Prostate gland (tissue), 2 donors: ENCODE measurements around the gene SCN5A. TPM values are rescaled to one million over a fixed set of nuclear protein-coding genes. Genes with fewer than 3 reads are reported as not detected.

Experiments
- DNase-seq: peaks from one replicate; pipeline ENCODE4 v3.0.0-alpha.2; 2019; ENCODE audit warnings: low spot score
- H3K27ac ChIP-seq, 2 donors: fragments of 200-600 bp; sonication (generic); 2 replicates each; pipeline ENCODE4 v1.5.1; 2017 to 2019
- H3K27me3 ChIP-seq: fragments of 200-600 bp; sonication (generic); replicated peaks from 2 replicates; pipeline ENCODE4 v1.5.1; 2019; ENCODE audit not compliant: insufficient read depth
- H3K36me3 ChIP-seq, 2 donors: fragments of 200-600 bp; sonication (generic); 1 replicate in 1 of 2; 2 replicates in 1 of 2; pipeline versions ENCODE4 v1.5.1 to v1.8.1; 2017 to 2019
- H3K4me1 ChIP-seq: fragments of 200-600 bp; sonication (generic); replicated peaks from 2 replicates; pipeline ENCODE4 v1.5.1; 2019
- H3K4me3 ChIP-seq, 2 donors: fragments of 200-600 bp; sonication (generic); 2 replicates each; pipeline ENCODE4 v1.5.1; 2017 to 2019
- H3K9me3 ChIP-seq: fragments of 200-600 bp; sonication (generic); 2 replicates; pipeline ENCODE4 v1.5.1; 2017
- POLR2A ChIP-seq: fragments of 450-650 bp; IDR thresholded peaks from one replicate; pipeline ENCODE4 v1.6.1; 2016; ENCODE audit warnings: antibody characterized with exemption, mild to moderate bottlenecking
- POLR2AphosphoS5 ChIP-seq: sonication (generic); formaldehyde crosslinking; IDR thresholded peaks from one replicate; pipeline ENCODE4 v1.6.1; 2017; ENCODE audit warnings: antibody characterized with exemption
- WGBS: methylation state at CpG from one replicate; pipeline ENCODE4 v1.1.5; 2018; 5-methylcytosine and 5-hydroxymethylcytosine counted together
- intact Hi-C: fragments of 100-400 bp; cut with DNase I; formaldehyde crosslinking; loops from one replicate; pipeline ENCODE4 v1.14.2; 2022
- total RNA-seq, 2 donors: library from RNA; depleted of rRNA; stranded (reverse); fragments of >200 nt; gene quantifications; one replicate each; pipeline ENCODE4 v1.1.0, GENCODE V29; 2016
- TF ChIP-seq, protein P1 (sequence below), 4 experiments: fragments of 200-600 bp in 2 of 4; fragments of 450-650 bp in 2 of 4; sonication (generic) in 2 of 4; IDR thresholded peaks; 1 replicate in 3 of 4; 2 replicates in 1 of 4; pipeline ENCODE4 v1.5.1; 2016 to 2019; ENCODE audit warnings: antibody characterized with exemption in 4 of 4, mild to moderate bottlenecking in 2 of 4, moderate library complexity in 2 of 4

Gene SCN5A
- total RNA-seq, 2 donors from 2014 or later: 0.23 to 1.5 TPM

- Histone ChIP-seq H3K27me3 (no peaks in the 10 kb centered on the region), H3K27ac (no peak overlapping the region), H3K4me1 (no peaks in the 10 kb centered on the region), H3K36me3 (no peaks in the 10 kb centered on the region), H3K9me3 (no peaks in the 10 kb centered on the region), H3K4me3 (no peak overlapping the region)
- TF ChIP-seq POLR2A (no peak), POLR2AphosphoS5 (no peak)
- TF ChIP-seq, protein P1, sequence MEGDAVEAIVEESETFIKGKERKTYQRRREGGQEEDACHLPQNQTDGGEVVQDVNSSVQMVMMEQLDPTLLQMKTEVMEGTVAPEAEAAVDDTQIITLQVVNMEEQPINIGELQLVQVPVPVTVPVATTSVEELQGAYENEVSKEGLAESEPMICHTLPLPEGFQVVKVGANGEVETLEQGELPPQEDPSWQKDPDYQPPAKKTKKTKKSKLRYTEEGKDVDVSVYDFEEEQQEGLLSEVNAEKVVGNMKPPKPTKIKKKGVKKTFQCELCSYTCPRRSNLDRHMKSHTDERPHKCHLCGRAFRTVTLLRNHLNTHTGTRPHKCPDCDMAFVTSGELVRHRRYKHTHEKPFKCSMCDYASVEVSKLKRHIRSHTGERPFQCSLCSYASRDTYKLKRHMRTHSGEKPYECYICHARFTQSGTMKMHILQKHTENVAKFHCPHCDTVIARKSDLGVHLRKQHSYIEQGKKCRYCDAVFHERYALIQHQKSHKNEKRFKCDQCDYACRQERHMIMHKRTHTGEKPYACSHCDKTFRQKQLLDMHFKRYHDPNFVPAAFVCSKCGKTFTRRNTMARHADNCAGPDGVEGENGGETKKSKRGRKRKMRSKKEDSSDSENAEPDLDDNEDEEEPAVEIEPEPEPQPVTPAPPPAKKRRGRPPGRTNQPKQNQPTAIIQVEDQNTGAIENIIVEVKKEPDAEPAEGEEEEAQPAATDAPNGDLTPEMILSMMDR (IDR thresholded peaks at IDR 0.05): no peak
- 92% methylated on average over 8 of the region's 8 CpGs for WGBS
- DNase-seq: no peak
- intact Hi-C loops: no loop called here
Measured at GRCh38 chr3:38643090-38643489, 6.4 kb downstream of the SCN5A start.

GRCh38 chr3:38641461-38642110, 7.9 kb downstream of the SCN5A start:
- TF ChIP-seq POLR2AphosphoS5 (no peak), POLR2A (no peak)
- TF ChIP-seq, protein P1 (IDR thresholded peaks at IDR 0.05): no peak
- intact Hi-C loops: no loop called here
- DNase-seq: no peak

GRCh38 chr3:38640661-38641452, 8.6 kb downstream of the SCN5A start:
- no peak for DNase-seq
- Histone ChIP-seq H3K27ac (no peak overlapping the region), H3K9me3 (no peaks in the 10 kb centered on the region), H3K4me1 (no peaks in the 10 kb centered on the region), H3K27me3 (peaks cover 4% of the 10 kb centered on the region), H3K36me3 (no peaks in the 10 kb centered on the region), H3K4me3 (no peak overlapping the region)
- WGBS: 62% methylated on average over 18 of the region's 18 CpGs
- TF ChIP-seq, protein P1 (IDR thresholded peaks at IDR 0.05): no peak
- TF ChIP-seq POLR2AphosphoS5 (no peak), POLR2A (no peak)
- intact Hi-C loops: no loop called here

More at GRCh38 chr3:38641461-38642110, 7.9 kb downstream of the SCN5A start:
- H3K27ac ChIP-seq: no peak overlapping the region
- H3K27me3 ChIP-seq: peaks cover 4% of the 10 kb centered on the region
- WGBS: 83% methylated on average over 8 of the region's 8 CpGs
- H3K4me3 ChIP-seq: no peak overlapping the region
- H3K4me1 ChIP-seq: no peaks in the 10 kb centered on the region
- H3K36me3 ChIP-seq: no peaks in the 10 kb centered on the region
- H3K9me3 ChIP-seq: no peaks in the 10 kb centered on the region

DNA sequence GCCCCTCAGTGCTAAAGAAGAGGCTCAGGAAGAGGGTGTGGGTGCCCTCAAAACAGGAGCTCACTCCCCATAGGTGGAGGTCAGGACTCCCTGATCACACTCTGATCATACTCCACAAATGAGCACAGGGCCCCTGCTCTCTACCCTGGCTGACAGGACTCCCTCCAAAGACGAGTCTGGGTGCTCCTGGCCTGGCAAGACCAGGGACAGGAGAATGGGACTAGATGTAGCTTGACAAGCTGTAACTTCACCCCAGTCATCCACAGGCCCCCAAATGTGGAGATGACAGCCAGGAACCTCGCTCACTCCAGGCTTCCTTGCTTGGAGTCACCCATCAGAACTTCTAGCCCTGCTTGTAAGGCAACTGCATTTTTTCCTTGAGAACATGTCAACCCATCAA, 11.1 kb downstream of the SCN5A start:
- H3K4me3 ChIP-seq: no peak overlapping the region
- DNase-seq: no peak
- WGBS: 93% methylated on average over 2 of the region's 2 CpGs
- no peaks in the 10 kb centered on the region for H3K4me1 ChIP-seq
- no peak for TF ChIP-seq POLR2AphosphoS5
- H3K27me3 ChIP-seq: peaks cover 4% of the 10 kb centered on the region
- H3K9me3 ChIP-seq: no peaks in the 10 kb centered on the region
- intact Hi-C loops: no loop called here
- H3K36me3 ChIP-seq: no peaks in the 10 kb centered on the region
- no peak overlapping the region for H3K27ac ChIP-seq

GRCh38 chr3:38637906-38638305, 11.6 kb downstream of the SCN5A start:
- 62% methylated on average over 5 of the region's 5 CpGs for WGBS
- no peaks in the 10 kb centered on the region for H3K9me3 ChIP-seq
- H3K4me3 ChIP-seq: no peak overlapping the region
- TF ChIP-seq POLR2AphosphoS5 (no peak), POLR2A (no peak)
- TF ChIP-seq, protein P1 (IDR thresholded peaks at IDR 0.05): no peak
- intact Hi-C loops: no loop called here
- H3K36me3 ChIP-seq: no peaks in the 10 kb centered on the region
- peaks cover 4% of the 10 kb centered on the region for H3K27me3 ChIP-seq
- no peak for DNase-seq
- H3K27ac ChIP-seq: no peak overlapping the region
- H3K4me1 ChIP-seq: no peaks in the 10 kb centered on the region
